NCI-H1930 (cell line): Measurements from ENCODE around the gene GDF7.
A peak's percentile ranks its signal among the peaks of the same experiment; 100 is the strongest.

ENCODE experiments used
- DNase-seq, 2 experiments: peaks; one replicate each; lab custom pipeline; 2025; lab: John Stamatoyannopoulos, UW

Gene GDF7

GRCh38 chr2:20645301-20645701 lies 21.6 kb upstream of the GDF7 start:
- no peak for DNase-seq

DNA sequence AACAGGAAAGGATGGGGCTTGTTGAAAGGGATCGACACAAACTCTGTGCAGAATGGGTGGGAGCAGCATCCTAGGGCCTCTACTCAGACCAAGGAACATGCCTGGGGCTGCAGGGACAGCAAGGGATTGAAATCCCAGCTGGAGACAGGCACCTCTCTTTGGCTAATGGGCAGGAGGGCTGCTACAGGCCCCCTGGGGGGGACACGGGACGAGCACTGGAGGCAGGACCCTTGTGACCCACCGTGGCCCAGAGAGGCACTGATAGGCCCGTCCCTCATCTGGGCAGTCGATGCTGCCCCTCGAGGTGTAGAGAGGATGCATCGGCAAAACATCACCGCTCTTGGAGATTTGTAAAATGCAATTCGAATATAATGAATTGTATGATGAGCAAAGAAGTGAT lies 21.2 kb upstream of the GDF7 start:
- DNase-seq = no peak

- no peak for DNase-seq
Observed at GRCh38 chr2:20646446-20646845, 20.5 kb upstream of the GDF7 start.

DNA sequence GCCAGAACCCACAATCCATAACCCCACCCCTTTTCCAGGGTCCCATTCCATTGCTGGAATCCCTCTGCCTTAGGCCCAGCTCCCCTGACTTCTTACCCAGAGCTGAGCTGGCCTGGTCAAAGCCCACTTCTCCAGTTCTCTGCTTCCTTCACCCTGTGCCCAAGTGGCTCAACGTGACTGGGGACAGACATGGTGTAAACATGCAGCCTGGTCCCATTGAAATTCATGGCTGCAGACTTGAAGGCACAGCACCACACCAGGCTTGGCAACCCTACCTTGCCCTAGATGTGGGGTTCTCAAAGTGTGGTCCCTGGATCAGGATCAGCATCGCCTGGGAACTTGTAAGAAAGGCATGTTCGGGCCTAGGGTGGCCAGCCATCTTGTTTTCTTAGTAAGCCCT lies 19.7 kb upstream of the GDF7 start:
- no peak for DNase-seq

GRCh38 chr2:20647738-20648137 lies 19.2 kb upstream of the GDF7 start:
- DNase-seq = no peak

GRCh38 chr2:20648206-20648605 lies 18.7 kb upstream of the GDF7 start:
- DNase-seq = no peak

DNA sequence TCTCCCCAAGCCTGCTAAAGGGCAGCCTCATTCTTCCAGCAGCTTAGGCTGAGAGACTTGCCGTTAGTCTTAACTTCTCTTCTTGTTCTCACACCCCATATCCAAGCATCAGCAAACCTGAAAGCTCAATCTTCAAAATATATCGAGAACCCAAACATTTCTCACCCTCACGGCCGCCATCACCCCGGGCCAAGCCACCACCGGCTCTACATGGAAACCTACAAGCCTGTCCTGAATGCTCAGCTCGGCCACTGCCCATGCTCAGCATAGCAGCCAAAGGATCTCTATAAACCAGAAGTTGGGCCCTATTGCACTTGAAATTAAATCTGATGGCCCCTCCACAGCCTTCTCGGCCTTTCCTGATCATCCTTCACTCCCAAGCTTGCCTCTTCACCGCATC lies 18.1 kb upstream of the GDF7 start:
- DNase-seq = no peak

DNA sequence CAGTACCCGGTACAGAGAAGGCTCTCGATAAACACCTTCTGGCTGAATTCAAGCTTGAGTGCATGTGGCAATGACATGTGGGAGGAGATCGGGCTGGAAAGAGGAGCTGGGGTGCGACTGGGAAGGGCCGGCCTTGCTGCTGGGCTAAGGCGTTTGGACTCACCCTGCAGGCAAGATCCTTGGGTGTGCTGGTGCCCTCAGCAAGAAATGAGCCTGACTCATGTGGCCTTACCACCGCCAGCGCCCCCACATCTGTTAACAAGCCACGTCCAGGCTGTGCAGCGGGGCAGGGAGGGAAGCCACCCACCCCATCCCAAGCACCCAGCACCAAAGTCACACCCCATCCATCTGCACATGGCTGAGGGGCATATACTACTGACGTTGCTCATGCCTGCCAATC lies 17.4 kb upstream of the GDF7 start:
- no peak for DNase-seq

DNA sequence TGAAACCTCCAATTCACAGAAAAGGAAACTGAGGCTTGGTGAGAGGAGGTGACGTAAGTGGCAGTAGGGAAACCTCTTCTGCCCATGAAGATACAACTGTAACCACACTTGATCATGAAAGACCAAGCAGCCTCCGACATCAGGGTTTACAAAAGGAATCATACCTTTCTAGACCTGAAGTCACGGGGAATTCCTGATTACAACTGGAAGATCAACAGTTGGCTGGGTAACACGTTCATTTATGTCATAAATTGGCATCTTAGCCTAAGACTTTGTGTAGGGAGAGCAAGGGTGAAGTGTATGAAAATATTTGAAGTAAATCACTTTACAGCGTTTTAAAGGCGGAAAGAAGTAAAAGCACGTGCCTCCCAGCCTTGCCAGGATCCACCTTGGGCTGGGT lies 17.0 kb upstream of the GDF7 start:
- DNase-seq = no peak

- no peak for DNase-seq
Observed at GRCh38 chr2:20650393-20650876, 16.5 kb upstream of the GDF7 start.

- DNase-seq = peak; percentile 41 to 86
Observed at GRCh38 chr2:20650877-20651730, 15.8 kb upstream of the GDF7 start, which contains the start of gene HS1BP3. HS1BP3 (minus strand) TSS chr2:20651098; CDS start chr2:20651063, 35 bp downstream.

DNA sequence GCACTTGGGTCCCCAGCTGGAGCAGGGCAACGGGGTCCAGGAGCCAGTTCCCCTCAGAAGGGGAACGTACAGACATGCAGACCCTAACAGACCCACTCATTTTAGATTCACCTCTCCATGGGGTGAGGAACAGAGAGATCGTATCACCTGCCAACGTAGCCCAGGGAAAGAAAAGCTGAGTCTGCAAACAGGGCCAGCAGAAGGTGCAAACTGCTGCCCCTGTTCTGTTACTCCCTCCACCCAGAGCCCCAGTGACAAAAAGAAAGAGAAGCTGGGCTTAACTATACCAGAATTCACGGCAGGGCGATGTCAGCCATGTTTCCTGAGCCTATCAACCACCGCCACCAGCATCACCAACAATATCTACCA lies 15.2 kb upstream of the GDF7 start:
- DNase-seq = no peak

DNA sequence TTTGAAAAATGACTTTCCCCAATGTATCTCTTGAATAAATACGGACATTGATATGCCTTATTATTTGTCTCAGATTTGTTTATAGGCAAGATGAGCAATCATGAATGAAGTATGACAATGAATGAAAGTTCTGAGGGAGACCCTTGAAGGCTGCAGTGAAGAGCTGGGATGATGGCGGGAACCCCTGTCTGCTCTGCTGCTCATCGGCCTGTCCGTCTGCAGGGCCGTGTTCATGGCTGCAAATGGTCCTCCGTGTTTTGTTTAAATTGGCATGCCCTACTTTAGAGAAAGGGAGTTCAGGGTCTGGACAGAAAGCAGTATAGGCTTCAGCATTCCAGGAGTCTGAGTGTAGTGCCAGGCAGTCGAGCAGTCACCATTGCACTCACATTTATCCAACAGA lies 14.8 kb upstream of the GDF7 start:
- no peak for DNase-seq

- no peak for DNase-seq
Observed at GRCh38 chr2:20652673-20653575, 14.0 kb upstream of the GDF7 start.

GRCh38 chr2:20653695-20654534 lies 13.0 kb upstream of the GDF7 start:
- no peak for DNase-seq

DNA sequence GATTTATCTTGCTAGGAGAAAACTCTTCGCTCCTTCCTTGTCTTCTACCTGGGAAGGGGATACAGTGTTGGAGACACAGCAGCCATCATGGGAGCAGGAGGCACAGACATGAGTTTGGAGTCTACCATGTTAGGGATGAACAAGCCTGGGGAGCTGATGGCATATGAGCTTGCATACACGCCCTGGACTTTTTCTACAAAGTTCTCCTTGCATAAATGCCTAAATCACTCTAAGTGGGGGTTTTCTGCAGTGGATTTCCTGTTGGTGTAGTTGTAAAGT lies 12.5 kb upstream of the GDF7 start:
- no peak for DNase-seq

DNA sequence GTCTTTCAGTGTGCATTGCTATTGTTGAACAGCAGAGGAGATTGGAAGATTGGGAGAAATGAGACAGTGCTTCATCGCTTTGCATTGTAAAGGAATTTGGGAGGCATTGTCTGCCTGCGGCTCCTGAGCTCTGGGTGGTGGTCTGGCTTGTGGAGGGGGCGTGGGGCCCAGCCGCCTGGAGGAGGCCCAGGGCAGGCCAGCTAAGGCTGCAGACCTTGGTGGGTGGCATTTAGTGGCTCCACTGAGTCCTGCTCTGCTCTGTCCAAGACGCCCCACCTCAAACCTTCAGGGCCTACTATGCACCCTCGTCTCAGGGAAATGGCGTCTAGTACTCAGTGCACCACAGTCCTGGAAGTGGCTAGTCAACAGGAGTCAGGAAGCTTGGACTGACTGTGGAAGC lies 10.4 kb upstream of the GDF7 start:
- DNase-seq = no peak

DNA sequence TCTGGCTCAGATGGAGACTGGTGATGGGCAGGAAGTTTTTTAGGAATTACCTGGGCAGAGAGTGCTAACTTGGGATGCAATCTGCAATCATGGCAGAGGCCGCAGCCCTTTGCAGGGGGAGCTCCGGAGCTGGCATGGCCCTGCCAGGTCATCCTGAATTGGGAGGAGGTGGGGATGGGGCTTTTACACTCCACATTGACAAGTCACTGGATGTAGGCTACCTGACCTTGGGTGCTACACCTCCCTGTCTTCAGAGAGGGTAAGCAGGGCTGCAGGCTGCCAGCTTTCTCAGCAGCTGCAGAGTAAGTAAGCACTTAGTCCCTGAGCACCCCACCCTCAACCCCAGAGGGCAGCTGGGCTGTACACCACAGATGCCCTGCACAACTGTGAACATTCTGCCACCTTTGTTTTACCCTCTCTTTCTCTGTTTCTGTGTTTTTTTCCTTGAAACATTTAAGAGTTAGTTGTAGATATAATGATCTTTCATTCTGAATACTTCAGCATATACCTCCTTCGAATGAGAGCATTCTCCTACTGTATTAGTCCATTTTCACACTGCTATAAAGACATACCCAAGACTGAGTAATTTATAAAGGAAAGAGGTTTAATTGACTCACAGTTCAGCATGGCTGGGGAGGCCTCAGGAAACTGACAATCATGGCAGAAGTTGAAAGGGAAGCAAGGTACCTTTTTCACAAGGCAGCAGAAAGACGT lies 9.3 kb upstream of the GDF7 start:
- no peak for DNase-seq

DNA sequence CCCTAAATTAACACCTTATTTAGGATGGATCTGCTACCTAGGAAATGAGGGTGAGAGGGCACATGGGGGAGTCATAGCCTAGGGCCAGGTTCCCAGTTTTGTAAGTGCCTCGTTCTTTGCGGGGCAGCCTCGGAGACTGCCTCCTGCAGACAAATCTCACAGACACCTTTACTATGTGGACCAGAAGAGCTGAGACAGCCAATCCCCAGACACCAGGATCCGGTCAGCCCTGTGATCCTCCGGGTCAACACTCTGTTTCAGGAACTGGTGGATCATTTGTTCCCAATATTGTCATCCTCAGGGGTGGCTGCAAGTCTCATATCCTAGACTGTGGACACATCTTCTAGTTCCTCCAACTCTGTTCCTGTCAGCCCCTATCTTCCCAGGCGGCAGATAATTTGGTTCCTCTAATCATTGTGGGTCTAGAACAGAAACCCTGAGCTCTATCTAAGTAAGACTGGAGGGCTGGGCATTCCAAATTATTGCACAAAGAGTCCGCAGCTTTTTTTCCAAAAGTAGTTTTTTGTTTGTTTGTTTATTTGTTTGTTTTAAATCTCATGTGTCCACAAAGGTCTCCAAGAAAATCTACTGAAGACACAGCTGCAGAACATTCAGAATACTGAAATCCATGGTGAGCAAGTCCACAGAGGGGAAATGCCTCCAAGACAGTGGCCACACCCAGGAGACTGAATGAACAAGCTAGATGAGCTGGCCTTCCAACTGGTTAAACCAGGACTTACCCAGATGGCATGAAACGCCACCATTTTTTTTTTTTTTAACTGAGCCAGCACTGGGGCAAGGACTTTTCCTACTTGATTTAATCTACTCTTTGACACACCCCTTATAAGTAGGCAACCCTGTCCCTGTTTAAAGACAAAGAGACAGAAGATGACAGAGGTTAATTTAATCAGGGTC lies 6.2 kb upstream of the GDF7 start:
- no peak for DNase-seq
